ENCODE data around the gene APOL5. TPM values are rescaled to one million over a fixed set of nuclear protein-coding genes. Genes with fewer than 3 reads are reported as not detected.

APOL5 gene
- total RNA-seq, 8 experiments from 2014 or later, result 0.23 TPM; not detected in 7

DNA sequence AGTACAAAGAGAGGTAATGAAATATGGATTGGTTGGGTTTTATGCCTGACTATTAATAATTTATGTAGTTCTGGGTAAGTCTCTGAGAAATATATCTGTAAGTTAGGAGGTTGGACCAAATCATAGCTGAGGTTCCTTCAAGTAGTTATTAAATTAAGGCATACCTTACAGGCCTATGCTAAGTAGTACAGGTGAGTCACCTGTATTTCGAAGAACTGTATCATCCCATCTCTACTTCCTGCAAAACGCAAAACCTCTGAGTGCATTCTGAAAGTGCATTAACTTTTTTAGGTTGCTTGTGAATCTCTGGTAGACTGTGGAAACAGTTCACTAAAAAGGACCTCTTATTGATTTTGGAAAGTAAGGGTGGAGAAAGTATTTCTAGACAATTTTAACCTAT, 37.1 kb downstream of the APOL5 start:
- no peaks in the 10 kb centered on the region for H3K4me1 ChIP-seq (replicated peaks in 1 of 2)
- H3K27ac ChIP-seq, result no peak overlapping the region
- in situ Hi-C loops (cut with MboI; ENCODE audit: low pct_unique_long_range_greater_than_20kb in 2 of 9, low sequenced_read_pairs in 9 of 9, unreplicated experiment in 9 of 9), result no loop called here
- WGBS, 10 experiments, result 83 to 100% (median 95%) methylated on average over 1 to 2 of the region's 2 CpGs; no CpG with 5 or more reads in 1 of the 10 experiments
- no peak for ATAC-seq (replicated peaks in 6 of 8)
- no peak overlapping the region for H3K4me3 ChIP-seq

DNA sequence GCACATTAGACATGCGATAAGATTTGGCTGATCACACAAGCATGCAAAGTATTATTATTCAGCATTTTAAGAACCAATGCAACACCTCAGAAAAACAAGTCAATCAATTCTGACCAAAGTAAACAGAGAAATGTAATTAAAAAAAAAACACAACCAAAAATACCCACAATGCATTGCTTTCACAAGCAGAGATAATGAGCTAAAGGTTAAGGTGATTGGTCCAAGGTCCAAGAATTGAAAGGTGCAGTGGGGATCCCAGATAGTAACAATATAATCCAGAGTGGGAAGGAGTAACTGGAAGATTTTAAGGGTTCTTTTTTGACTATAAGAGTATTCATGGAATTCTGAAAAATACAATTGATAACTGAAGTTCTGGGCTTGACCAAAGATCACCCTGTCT, 39.0 kb downstream of the APOL5 start:
- in situ Hi-C loops (cut with MboI; ENCODE audit: low pct_unique_long_range_greater_than_20kb in 2 of 9, low sequenced_read_pairs in 9 of 9, unreplicated experiment in 9 of 9), result no loop called here
- 40 to 100% (median 100%) methylated on average over 1 of the region's 1 CpG; no CpG with 5 or more reads in 1 of the 10 experiments for WGBS, 10 experiments
- Histone ChIP-seq H3K4me1 (replicated peaks in 1 of 2) (no peaks in the 10 kb centered on the region), H3K27ac (no peak overlapping the region), H3K4me3 (no peak overlapping the region)
- no peak for ATAC-seq (replicated peaks in 6 of 8)

DNA sequence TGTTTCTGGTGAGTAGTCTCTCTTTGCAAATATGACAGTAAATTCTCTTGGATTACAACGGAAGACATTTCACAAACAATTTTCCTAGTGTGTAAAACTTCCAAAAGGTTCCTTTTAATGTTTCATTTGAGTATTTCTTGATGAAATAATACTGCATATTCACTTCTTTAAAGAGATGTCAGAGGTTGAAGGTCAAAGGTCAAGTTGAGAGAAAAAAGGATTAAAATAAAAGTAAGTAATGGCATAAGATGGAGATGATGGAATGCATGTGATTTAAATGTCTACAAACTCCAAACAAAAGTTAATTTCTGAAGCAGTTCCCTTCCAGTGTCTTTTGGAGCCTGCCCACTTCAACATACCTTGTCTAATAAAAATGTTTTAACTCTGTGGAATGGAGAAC, 40.7 kb downstream of the APOL5 start:
- ATAC-seq (replicated peaks in 6 of 8), result no peak
- in situ Hi-C loops (cut with MboI; ENCODE audit: low pct_unique_long_range_greater_than_20kb in 2 of 9, low sequenced_read_pairs in 9 of 9, unreplicated experiment in 9 of 9), result no loop called here
- H3K4me3 ChIP-seq, result no peak overlapping the region
- H3K4me1 ChIP-seq (replicated peaks in 1 of 2), result no peaks in the 10 kb centered on the region
- H3K27ac ChIP-seq, result no peak overlapping the region
- WGBS, 10 experiments, result 33 to 100% (median 85%) methylated on average over 1 of the region's 1 CpG; no CpG with 5 or more reads in 2 of the 10 experiments

DNA sequence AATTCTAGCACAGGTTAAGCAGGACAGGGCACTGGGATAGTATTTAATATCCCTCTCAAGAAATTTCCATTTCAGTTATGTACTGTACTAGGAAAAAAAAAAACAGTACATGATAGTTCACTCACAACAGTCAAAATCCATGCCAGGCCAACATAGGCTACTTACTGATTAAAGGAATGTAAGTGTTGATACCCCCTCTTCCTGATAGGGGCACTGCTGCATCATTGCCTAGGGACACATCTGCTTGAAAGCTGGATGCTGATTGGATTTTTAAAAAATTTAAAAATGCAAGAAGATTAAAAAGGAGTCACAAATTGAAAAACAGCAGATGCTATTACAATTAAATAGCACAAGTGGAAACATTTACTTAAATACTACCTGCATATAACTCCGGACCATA, 43.4 kb downstream of the APOL5 start:
- peak in 2 of 8 experiments; percentile 21 to 46 for ATAC-seq (replicated peaks in 6 of 8)

DNA sequence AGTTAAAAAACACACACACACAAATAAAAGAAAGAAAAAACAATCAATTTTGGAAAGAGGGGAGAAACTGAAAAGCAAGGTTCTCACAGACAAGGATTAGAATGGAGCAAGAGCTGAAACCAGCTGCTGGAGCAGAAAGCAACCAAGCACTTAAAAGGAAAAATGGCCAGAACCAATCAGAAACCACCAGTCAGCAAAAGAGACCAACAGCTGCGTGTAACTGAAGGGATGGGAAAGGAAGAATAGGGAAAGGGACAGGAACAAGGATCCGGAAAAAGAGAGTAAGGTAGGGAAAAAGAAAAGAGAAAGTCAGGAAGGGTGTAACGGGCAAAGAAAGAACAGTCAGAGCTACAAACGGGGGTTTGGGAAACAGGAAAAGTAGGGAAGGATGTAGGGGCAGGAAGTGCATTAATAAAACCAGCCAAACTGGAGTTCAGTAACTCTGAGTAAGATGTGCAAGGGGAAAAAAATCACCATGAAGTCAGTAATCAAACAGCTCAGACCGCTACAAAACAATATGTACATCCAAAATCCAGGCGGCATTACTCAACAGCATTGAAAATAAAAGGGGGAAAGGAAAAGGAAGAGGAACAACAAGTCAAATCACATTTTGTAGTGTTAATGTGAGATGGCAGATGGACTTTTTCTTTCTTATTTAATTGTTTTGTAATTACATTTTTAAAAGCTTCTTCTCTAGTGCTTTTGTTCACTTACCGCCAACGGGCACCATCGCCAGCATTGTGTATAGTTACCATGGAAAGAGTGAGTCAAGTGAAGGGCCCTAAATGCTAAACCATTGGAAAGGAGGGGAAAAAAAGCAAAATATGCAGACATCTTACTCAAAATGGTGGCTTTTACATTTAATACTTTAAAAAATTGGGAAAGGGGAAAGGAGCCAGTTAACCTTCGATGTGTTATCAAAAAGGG, 49.2 kb downstream of the APOL5 start:
- no peak overlapping the region for H3K27ac ChIP-seq
- H3K4me1 ChIP-seq (replicated peaks in 1 of 2), result peaks cover 3 to 10% of the 10 kb centered on the region in 2 donors
- no peak overlapping the region for H3K4me3 ChIP-seq
- 12 to 88% (median 48%) methylated on average over 5 to 10 of the region's 10 CpGs for WGBS, 10 experiments
- in situ Hi-C loops (cut with MboI; ENCODE audit: low pct_unique_long_range_greater_than_20kb in 2 of 9, low sequenced_read_pairs in 9 of 9, unreplicated experiment in 9 of 9), result no loop called here
- peak in 5 of 8 experiments; percentile 40 to 56 (median 43) for ATAC-seq (replicated peaks in 6 of 8)

More for the DNA sequence above, 43.4 kb downstream of the APOL5 start:
- in situ Hi-C loops (cut with MboI; ENCODE audit: low pct_unique_long_range_greater_than_20kb in 2 of 9, low sequenced_read_pairs in 9 of 9, unreplicated experiment in 9 of 9), result no loop called here
- Histone ChIP-seq H3K4me3 (no peak overlapping the region), H3K27ac (no peak overlapping the region), H3K4me1 (replicated peaks in 1 of 2) (peaks cover under 1 to 1% of the 10 kb centered on the region in 2 donors)
- WGBS, 10 experiments, result 67 to 100% (median 100%) methylated on average over 1 of the region's 1 CpG; no CpG with 5 or more reads in 5 of the 10 experiments

DNA sequence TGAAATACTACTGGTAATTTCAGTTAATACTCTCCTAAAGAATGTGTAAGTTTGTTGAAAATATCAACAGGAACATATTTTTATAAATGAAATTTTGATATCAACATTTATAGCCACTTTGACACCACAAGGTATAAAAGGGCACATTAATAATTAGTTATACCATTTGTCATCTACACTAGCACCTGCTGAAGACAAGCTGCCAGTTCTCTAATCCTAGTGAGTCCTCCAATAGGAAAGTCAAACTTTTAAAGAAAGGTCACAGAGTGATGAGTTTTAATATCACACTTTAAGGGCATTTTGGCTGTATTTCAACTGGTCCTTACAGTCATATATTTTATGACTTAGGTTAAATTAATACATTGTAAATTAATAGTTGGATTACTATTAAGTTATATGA, 52.3 kb downstream of the APOL5 start:
- Histone ChIP-seq H3K4me1 (replicated peaks in 1 of 2) (peaks cover 3 to 10% of the 10 kb centered on the region in 2 donors), H3K27ac (no peak overlapping the region), H3K4me3 (no peak overlapping the region)
- in situ Hi-C loops (cut with MboI; ENCODE audit: low pct_unique_long_range_greater_than_20kb in 2 of 9, low sequenced_read_pairs in 9 of 9, unreplicated experiment in 9 of 9), result no loop called here
- ATAC-seq (replicated peaks in 6 of 8), result no peak

DNA sequence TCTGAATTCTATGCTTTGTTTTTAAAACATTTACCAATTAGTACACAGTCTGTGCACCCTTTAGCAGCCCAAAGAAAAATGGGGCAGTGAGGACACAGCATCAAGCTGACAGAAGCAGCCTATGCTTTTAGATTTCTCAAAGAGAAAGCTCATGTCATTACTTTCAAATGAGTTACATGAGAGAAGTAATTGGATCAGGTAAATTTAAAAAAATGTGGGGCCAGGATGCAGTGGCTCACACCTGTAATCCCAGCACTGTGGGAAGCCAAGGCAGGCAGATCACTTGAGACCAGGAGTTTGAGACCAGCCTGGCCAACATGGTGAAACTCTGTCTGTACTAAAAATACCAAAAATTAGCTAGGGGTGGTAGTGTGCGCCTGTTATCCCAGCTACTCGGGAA, 57.7 kb downstream of the APOL5 start:
- ATAC-seq (replicated peaks in 6 of 8), result no peak
- H3K4me3 ChIP-seq, result no peak overlapping the region
- WGBS, 10 experiments, result 67 to 100% (median 85%) methylated on average over 1 to 2 of the region's 2 CpGs; no CpG with 5 or more reads in 2 of the 10 experiments
- in situ Hi-C loops (cut with MboI; ENCODE audit: low pct_unique_long_range_greater_than_20kb in 2 of 9, low sequenced_read_pairs in 9 of 9, unreplicated experiment in 9 of 9), result no loop called here
- H3K4me1 ChIP-seq (replicated peaks in 1 of 2), result peaks cover 0 to 3% of the 10 kb centered on the region in 2 donors
- H3K27ac ChIP-seq, result no peak overlapping the region

DNA sequence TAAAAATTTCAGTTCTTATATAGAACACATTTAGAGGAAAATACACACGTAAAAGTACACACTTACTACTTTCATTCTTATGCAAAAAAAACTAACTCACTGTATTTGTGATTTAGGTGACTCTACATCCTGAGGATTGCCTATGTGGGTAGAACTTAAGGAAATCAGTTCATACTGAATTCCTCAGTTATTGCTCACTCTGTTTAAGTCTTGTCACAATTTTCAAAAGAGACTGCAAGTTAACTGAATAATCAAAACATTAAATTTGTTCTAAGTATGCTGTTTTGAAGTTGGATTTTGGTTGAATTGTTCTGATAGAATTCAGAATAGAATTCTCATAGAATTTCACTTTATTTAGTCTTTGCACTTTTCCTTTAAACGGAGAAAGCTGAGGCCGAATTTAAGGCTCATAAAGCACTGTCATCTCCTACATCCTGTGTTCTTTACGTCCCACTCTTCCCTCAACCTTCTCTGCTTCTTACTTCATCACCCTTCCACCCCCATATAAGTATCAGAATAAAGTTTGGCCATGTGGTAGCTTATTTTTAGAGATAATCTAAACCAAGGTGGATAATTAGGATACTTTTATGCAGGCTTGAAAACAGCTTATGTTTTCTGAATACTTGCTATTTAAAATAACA, 59.8 kb downstream of the APOL5 start:
- Histone ChIP-seq H3K4me3 (no peak overlapping the region), H3K4me1 (replicated peaks in 1 of 2) (peaks cover 0 to 3% of the 10 kb centered on the region in 2 donors), H3K27ac (no peak overlapping the region)
- no peak for ATAC-seq (replicated peaks in 6 of 8)
- WGBS, 10 experiments, result 27 to 98% (median 90%) methylated on average over 2 to 4 of the region's 4 CpGs; no CpG with 5 or more reads in 1 of the 10 experiments
- in situ Hi-C loops (cut with MboI; ENCODE audit: low pct_unique_long_range_greater_than_20kb in 2 of 9, low sequenced_read_pairs in 9 of 9, unreplicated experiment in 9 of 9), result no loop called here

Other genes with a start within 250 kb of the APOL5 start
- gene RASD2, start 177.0 kb upstream of the APOL5 start, total RNA-seq, result 10 to 100 TPM in 1 of 8 experiments, 1 to 10 TPM in 1, under 1 TPM in 6; 0.15 to 14.5 (median 0.75) TPM
- gene MB, start 100.5 kb upstream of the APOL5 start, total RNA-seq, result 1 to 10 TPM in 1 of 8 experiments, under 1 TPM in 2, not detected in 5; 0.73 to 1.5 (median 0.76) TPM
- gene APOL6, start 69.4 kb upstream of the APOL5 start, total RNA-seq, result 10 to 100 TPM in 2 of 8 experiments, 1 to 10 TPM in 2, under 1 TPM in 4; under 0.01 to 28.9 (median 2.5) TPM